ENCODE measurements around the gene THEMIS2. TPM values are rescaled to one million over a fixed set of nuclear protein-coding genes. Genes with fewer than 3 reads are reported as not detected.
A peak's percentile ranks its signal among the peaks of the same experiment; 100 is the strongest.

The THEMIS2 gene
- total RNA-seq (2016; rRNA removed; fragmentation: Illumina TruSeq; extraction: Trizol) = 0.38 and 0.46 TPM in 2 replicates
- total RNA-seq (2016; cell fraction: cytosol; rRNA removed; fragmentation: Illumina TruSeq; extraction: Trizol; ENCODE audit: low read depth) = not detected in 2 replicates
- 0.52 and 0.74 TPM in 2 replicates for total RNA-seq (2016; cell fraction: insoluble cytoplasmic fraction; rRNA removed; fragmentation: Illumina TruSeq; extraction: Trizol)
- total RNA-seq (2016; cell fraction: membrane; rRNA removed; fragmentation: Illumina TruSeq; extraction: Trizol) = 0.28 and 0.31 TPM in 2 replicates
- total RNA-seq (2016; cell fraction: nucleus; rRNA removed; fragmentation: Illumina TruSeq; extraction: Trizol) = 0.25 and 0.43 TPM in 2 replicates
- polyA plus RNA-seq (2011; rRNA removed) = 1.2 and 1.5 TPM in 2 replicates
- polyA plus RNA-seq (2011; cell fraction: cytosol; rRNA removed) = 0.77 and 0.78 TPM in 2 replicates
- polyA plus RNA-seq (2011; cell fraction: nucleus; rRNA removed) = 1.5 and 1.7 TPM in 2 replicates
- 0.43 and 0.49 TPM in 2 replicates for polyA plus RNA-seq (2012)
- polyA plus RNA-seq (2016; cell fraction: cytosol; fragmentation: Illumina TruSeq; extraction: Trizol; ENCODE audit: low read depth) = 0.17 and 0.21 TPM in 2 replicates
- 0.22 and 0.42 TPM in 2 replicates for polyA plus RNA-seq (2016; cell fraction: insoluble cytoplasmic fraction; fragmentation: Illumina TruSeq; extraction: Trizol; ENCODE audit: low read depth)
- not detected in 2 replicates for polyA plus RNA-seq (2016; cell fraction: membrane; fragmentation: Illumina TruSeq; extraction: Trizol; ENCODE audit: low read depth)
- 0.95 and 2.0 TPM in 2 replicates for polyA plus RNA-seq (2016; cell fraction: nucleus; fragmentation: Illumina TruSeq; extraction: Trizol; ENCODE audit: insufficient read depth, low read depth)
- 1.1 and 4.7 TPM in 2 replicates for polyA minus RNA-seq (2011; rRNA and poly(A)+ RNA removed; ENCODE audit: low replicate concordance)
- 0.89 and 1.1 TPM in 2 replicates for polyA minus RNA-seq (2011; cell fraction: cytosol; rRNA and poly(A)+ RNA removed)
- polyA minus RNA-seq (2011; cell fraction: nucleus; rRNA and poly(A)+ RNA removed) = 1.4 and 2.4 TPM in 2 replicates
- percentile 23 among the genes with signal in this experiment for Bru-seq, nascent RNA
- BruChase-seq, experiment 1, labeled RNA remaining after a 6-hour chase = percentile 11 among the genes with signal in this experiment
- BruChase-seq, experiment 2, labeled RNA remaining after a 2-hour chase = percentile 18 among the genes with signal in this experiment
- long read RNA-seq, experiment 1, partial matches to known transcripts = 0 of 1 reads
- long read RNA-seq, experiment 1, other reads (novel, unspliced or antisense) = 0 of 1 reads
- long read RNA-seq, experiment 2, partial matches to known transcripts = 0 of 1 reads
- long read RNA-seq, experiment 2, other reads (novel, unspliced or antisense) = 0 of 1 reads

DNA sequence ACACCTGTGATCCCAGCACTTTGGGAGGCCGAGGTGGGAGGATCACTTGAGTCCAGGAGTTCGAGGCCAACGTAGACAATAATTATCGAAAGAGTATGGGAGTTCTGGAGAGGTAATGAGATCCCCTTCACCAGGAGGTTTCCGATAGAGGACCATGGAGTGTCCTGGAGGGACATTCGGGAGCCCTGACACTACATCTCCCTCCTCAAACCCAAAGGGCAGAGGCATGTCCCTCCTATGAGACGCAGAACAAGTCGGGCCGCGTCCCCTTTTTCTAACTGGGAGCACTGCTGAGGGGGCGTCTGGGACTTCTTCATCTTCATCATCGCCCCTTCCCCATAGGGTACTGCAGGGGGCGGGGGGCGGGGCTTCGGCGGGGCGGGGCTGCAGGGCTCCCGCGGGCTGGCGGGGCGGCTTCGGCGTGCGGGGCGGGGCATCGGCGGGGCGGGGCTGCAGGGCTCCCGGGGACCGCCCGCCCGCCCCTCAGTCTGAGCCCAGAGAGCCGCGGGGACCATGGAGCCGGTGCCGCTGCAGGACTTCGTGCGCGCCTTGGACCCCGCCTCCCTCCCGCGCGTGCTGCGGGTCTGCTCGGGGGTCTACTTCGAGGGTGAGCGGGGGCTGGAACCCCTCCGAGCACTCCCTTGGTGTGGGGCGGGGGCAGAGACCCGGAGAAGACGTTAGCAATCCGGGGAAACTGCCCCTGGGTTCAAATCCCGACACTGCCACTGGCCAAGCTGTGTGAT lies at the start of gene THEMIS2:
Gene THEMIS2, plus strand, starts transcription at position 486 of the 743 bp plus-strand sequence. Its CDS starts 28 bp downstream, at position 514.
- H3K9ac ChIP-seq (ENCODE audit: insufficient read depth, low read depth, low read length) = peak within 1 kb of the TSS; percentile 24
- H2AFZ ChIP-seq (ENCODE audit: low read length) = peak within 1 kb of the TSS; percentile 36
- FAIRE-seq = no peak
- H3K36me3 ChIP-seq (replicated peaks in 1 of 2; ENCODE audit: control insufficient read depth in 1 of 2, insufficient read depth in 2 of 2, low read length in 2 of 2) = no peaks in the 10 kb centered on the region
- intact Hi-C loops (cut with micrococcal nuclease; ENCODE audit: unreplicated experiment) (no loop called here), in situ Hi-C loops (cut with HindIII; ENCODE audit: extremely low pct_ligation_motif_present, low pct_unique_long_range_greater_than_20kb) (no loop called here)
- ChIA-PET CTCF (ENCODE audit: low intra/inter-chr PET ratio, low total read pairs) (interaction anchor here (1.1 kb wide), 1 partner anchor 15 kb away, joined by 3 read pairs; no protein-coding TSS in a partner anchor), POLR2A (interaction anchor here (1.1 kb wide), 1 partner anchor 42 kb away, joined by 5 read pairs; the partner anchor contains the start of gene PPP1R8)
- no peaks in the 10 kb centered on the region for H3K79me2 ChIP-seq (ENCODE audit: insufficient read depth, low read length)
- no peaks in the 10 kb centered on the region for H4K20me1 ChIP-seq (ENCODE audit: insufficient read depth, low read length)
- no peaks in the 10 kb centered on the region for H3K9me3 ChIP-seq (ENCODE audit: low read length)
- WGBS (ENCODE audit: low lambda C conversion rate) = 25% methylated on average over 8 of the region's 53 CpGs
- H3K27ac ChIP-seq (ENCODE audit: extremely low read length, insufficient read depth, low read length) = no peak within 1 kb of the TSS
- H3K4me2 ChIP-seq (ENCODE audit: low read depth, low read length) = peak within 1 kb of the TSS; percentile 99
- H3K4me3 ChIP-seq (replicated peaks in 1 of 3; ENCODE audit: insufficient read depth in 1 of 3, low read depth in 2 of 3, low read length in 3 of 3) = peak within 1 kb of the TSS; percentile 65 to 80 (median 70)
- BruUV-seq (replicated peaks) = no TSS peak
- no peak for DNase-seq (ENCODE audit: low spot score)
- H3K27me3 ChIP-seq (ENCODE audit: control insufficient read depth in 1 of 2, insufficient read depth in 2 of 2, low read length in 2 of 2) = peaks cover 0 to 15% of the 10 kb centered on the region in 2 experiments; a peak in 2 of 5 replicates
- peak; percentile 88 for ATAC-seq
- H3K4me1 ChIP-seq (ENCODE audit: insufficient read depth, low read length) = peaks cover 46% of the 10 kb centered on the region
- TF ChIP-seq, protein P1, sequence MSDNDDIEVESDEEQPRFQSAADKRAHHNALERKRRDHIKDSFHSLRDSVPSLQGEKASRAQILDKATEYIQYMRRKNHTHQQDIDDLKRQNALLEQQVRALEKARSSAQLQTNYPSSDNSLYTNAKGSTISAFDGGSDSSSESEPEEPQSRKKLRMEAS (IDR thresholded peaks at IDR 0.05) = peak; percentile 47; the same call in 1 of the 2 replicates
- TF ChIP-seq ZKSCAN5 (CRISPR knock-in tag; IDR thresholded peaks at IDR 0.05) = no peak
- TF ChIP-seq CBX5 (CRISPR knock-in tag; IDR thresholded peaks at IDR 0.05; ENCODE audit: borderline replicate concordance) = no peak
- TF ChIP-seq ZNF441 (CRISPR knock-in tag; IDR thresholded peaks at IDR 0.05; ENCODE audit: borderline replicate concordance) = 0 out of 2 replicates have a peak, but pooled peaks have one; percentile 21
- TF ChIP-seq POLR2A (IDR thresholded peaks at IDR 0.05; ENCODE audit: insufficient read depth in 1 of 2, low read depth in 2 of 2, low read length in 2 of 2) = peak in 1 of 2 experiments; percentile 31; a peak in 1 of 4 replicates
- peak; percentile 75; the same call in 1 of the 2 replicates for TF ChIP-seq ZNF547 (CRISPR knock-in tag; IDR thresholded peaks at IDR 0.05)
- TF ChIP-seq DNMT3B (CRISPR knock-in tag; conservative IDR thresholded peaks at IDR 0.05) = no peak
- TF ChIP-seq SAP130 (CRISPR knock-in tag; IDR thresholded peaks at IDR 0.05; ENCODE audit: low read depth) = 0 out of 2 replicates have a peak, but pooled peaks have one; percentile 12
- no peak for TF ChIP-seq PHF5A (CRISPR knock-in tag; IDR thresholded peaks at IDR 0.05; ENCODE audit: low read depth, unreplicated experiment)
- TF ChIP-seq, protein P2, sequence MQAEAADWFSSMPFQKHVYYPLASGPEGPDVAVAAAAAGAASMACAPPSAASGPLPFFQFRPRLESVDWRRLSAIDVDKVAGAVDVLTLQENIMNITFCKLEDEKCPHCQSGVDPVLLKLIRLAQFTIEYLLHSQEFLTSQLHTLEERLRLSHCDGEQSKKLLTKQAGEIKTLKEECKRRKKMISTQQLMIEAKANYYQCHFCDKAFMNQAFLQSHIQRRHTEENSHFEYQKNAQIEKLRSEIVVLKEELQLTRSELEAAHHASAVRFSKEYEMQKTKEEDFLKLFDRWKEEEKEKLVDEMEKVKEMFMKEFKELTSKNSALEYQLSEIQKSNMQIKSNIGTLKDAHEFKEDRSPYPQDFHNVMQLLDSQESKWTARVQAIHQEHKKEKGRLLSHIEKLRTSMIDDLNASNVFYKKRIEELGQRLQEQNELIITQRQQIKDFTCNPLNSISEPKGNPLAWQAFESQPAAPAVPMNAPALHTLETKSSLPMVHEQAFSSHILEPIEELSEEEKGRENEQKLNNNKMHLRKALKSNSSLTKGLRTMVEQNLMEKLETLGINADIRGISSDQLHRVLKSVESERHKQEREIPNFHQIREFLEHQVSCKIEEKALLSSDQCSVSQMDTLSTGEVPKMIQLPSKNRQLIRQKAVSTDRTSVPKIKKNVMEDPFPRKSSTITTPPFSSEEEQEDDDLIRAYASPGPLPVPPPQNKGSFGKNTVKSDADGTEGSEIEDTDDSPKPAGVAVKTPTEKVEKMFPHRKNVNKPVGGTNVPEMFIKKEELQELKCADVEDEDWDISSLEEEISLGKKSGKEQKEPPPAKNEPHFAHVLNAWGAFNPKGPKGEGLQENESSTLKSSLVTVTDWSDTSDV (CRISPR knock-in tag; IDR thresholded peaks at IDR 0.05) = no peak
- TF ChIP-seq ZMYM2 (CRISPR knock-in tag; IDR thresholded peaks at IDR 0.05) = no peak
- 0 out of 2 replicates have a peak, but pooled peaks have one; percentile 12 for TF ChIP-seq THAP11 (CRISPR knock-in tag; IDR thresholded peaks at IDR 0.05)
- TF ChIP-seq ZFP1 (CRISPR knock-in tag; IDR thresholded peaks at IDR 0.05) = no peak
- no peak for TF ChIP-seq MYNN (CRISPR knock-in tag; IDR thresholded peaks at IDR 0.05; ENCODE audit: low read depth)
- TF ChIP-seq MEIS2 (CRISPR knock-in tag; IDR thresholded peaks at IDR 0.05) = 0 out of 2 replicates have a peak, but pooled peaks have one; percentile 0

Measured in HepG2 (cell line).